HG03432 (cell line): ENCODE results near the gene MAN1A1.

Experiments
- ATAC-seq: cut with Tn5 transposase; IDR thresholded peaks from one replicate; pipeline ENCODE4 v1.9.1; 2021; ENCODE audit warnings: mild to moderate bottlenecking, moderate library complexity; ENCODE audit not compliant: unreplicated experiment

The MAN1A1 gene

DNA sequence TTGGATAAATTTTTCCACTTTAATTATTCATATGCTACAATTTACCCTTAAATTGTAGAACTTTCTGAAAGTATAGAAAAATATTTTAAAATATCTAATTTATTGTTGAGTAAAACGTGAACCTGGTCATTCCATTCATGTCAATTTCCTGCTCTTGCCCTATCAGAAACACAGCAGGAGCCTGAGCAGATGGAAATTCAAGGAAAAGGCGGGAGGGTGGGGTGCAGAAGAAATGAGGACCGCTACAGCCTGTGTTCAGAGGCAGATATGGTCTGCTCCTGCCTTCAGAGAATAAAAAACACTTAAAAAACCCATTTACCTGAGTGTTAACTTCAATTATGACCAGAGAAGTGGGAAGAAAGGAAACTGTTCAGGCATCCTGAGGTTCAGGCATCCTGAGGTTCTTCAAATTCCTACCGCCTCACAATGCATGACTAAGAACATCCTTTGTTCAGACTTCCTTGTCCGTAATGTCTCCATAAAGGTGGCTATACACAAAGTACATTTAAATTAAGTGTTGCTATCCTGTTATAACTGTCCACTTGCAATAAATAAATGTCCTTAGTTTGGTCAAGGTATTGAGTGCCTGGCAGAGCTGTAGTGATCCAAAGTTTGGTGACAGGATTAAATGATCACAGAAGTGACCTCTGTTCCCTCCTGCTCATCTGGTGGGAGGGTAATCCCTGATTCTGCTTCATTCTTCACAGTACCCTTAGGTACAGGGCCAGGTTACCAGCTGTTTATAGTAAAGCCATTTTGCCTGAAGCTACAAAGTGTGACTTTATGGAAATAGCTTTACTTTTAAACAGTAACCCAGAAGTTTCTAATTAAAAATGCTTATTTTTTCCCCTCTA, 109.1 kb downstream of the MAN1A1 start:
- ATAC-seq: peak; percentile 46

DNA sequence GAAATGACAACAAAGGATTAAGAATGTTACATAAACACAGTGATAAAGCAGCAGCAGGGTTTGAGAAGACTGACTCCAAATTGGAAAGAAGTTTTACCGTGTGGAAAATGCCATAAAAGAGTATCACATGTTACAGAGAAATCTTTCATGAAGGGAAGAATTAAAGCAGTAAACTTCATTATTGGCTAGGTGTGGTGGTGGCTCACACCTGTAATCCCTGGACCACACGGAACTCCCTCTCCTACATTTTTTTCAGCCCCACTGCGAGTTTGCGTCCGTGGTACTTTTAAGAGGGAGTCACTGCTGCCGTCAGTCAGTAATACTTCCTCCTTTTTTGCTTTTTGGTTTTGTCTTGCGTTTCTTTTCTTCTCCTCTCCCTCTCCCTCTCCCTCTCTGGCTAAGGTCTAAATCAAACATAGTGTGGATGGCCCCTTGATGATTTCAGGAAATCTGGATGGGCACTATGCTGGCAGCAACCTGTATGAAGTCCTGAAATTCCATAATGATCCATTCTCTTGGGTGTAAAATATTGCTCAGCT, 112.3 kb downstream of the MAN1A1 start:
- ATAC-seq: no peak

DNA sequence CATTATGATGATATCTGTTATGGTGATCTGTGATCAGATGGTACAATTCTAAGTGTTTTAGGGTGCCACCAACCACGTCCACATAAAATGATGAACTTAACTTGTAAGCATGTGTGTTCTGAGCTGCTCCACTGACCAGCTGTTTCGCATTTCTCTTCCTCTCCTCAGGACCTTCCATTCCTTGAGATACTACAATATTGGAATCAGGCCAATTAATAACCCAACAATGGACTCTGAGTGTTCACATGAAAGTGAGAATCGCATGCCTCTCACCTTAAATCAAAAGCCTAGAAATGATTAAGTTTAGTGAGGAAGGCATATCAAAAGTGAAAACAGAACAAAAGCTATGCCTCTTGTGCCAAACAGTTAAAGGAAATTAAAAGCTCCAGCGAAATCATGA, 114.6 kb downstream of the MAN1A1 start:
- ATAC-seq: no peak

DNA sequence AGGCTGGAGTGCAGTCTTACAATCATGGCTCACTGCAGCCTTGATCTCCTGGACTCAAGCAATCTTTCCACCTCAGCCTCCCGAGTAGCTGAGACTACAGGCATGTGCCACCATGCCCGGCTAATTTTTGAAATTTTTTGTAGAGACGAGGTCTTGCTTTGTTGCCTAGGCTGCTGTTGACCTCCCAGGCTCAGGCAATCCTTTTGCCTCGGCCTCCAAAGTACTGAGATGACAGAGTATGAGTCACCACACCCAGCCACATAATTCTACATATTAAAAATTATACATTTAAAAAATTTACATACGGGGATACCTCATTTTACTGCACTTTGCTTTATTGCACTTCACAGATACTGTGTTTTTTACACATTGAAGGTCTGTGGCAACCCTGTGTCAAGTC, 115.1 kb downstream of the MAN1A1 start:
- no peak for ATAC-seq

DNA sequence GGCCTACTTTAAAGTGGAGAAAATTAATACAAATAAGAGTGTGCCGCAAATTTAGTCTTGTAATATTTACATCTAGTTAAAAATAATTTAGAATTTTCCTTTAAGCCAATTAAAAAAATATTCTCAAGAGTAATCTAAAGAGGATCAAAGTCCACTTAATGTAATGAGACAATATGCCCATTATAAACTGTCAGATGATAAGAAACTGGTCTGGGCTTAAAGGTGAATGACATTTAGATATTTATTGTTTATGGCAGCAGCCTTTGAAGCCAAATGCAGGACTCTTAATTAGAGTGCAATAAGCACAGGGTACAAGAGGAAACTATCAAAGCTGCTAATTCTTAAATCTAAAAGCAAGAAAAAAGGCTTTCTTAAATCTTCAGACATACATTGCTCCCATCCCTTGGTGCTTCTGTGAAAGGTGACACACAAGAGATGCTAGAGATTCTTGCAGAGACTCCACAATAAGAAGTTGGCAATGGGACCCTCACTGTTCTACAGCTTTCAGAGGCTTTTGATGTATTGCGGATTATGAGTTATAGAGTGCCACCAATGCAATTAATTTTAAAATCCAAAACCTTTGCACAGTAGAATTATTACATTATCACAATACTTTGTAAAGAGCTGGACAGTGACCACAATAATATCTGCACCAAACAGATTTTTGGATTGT, 116.1 kb downstream of the MAN1A1 start:
- no peak for ATAC-seq

DNA sequence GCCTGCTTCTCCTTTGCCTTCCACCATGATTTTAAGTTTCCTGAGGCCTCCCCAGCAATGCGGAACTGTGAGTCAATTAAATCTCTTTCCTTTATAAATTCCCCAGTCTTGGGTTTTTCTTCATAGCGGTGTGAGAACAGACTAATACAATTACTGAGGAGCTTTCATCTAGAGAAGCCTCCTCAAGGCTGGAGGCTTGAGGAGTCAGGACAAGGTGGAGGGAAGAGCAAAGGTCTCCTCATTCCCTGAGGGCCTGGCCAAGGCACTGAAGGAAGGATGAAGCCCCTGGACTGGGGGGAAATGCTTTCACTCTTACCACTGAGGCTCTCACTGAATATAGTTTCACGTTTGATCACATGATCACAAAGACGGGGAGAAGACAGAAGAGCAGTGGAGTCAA, 118.2 kb downstream of the MAN1A1 start:
- ATAC-seq: no peak

DNA sequence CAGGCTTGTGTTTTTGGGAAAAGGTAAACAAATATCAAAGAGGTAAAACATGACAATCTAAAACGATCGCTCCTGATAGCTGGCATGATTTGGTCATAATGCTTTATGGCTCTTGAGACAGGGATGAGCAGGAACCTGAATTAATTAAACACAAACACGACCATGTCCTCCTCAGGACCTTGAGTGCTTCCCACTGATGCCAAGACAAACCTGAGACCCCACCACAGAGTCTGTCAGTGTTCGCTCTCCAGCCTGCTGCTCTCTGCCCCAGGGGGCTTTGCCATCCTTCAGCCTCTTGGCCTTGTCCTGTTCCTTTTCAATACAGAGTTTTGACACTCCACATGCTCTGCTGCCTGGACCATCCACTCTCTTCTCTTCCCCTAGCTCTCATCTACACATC, 119.4 kb downstream of the MAN1A1 start:
- ATAC-seq: no peak

DNA sequence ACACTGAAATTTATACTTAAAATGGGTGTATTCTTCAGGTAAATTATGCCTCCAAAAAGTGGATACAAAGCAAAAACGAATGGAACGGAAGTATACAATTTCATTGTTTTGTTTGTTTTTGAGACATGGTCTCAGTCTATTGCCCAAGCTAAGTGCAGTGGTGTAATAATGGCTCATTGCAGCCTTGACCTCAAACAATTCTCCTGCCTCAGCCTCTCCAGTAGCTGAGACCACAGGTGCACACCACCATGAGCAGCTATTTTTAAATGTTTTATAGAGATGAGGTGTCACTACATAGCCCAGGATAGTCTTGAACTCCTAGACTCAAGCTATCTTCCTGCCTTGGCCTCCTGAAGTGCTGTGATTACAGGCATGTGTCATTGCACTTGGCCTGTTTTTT, 122.2 kb downstream of the MAN1A1 start:
- ATAC-seq: no peak

DNA sequence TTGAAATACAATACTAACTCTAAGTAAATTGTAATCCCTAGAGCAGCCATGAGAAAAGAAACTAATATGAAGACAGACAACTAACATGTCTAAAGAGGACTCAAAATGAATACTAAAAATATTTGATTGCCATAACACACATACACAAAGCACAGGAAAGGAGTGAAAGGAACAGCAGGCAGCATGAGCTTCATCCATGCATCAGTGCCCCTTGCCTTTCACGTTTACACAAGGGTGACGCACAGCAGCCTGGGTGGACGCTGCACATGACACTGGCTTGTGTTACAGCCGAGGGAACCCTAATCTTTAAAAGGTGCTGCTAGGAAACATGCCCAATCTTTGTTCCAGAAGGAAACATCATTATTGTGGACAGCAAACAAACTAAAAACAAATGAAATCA, 123.5 kb downstream of the MAN1A1 start:
- no peak for ATAC-seq

DNA sequence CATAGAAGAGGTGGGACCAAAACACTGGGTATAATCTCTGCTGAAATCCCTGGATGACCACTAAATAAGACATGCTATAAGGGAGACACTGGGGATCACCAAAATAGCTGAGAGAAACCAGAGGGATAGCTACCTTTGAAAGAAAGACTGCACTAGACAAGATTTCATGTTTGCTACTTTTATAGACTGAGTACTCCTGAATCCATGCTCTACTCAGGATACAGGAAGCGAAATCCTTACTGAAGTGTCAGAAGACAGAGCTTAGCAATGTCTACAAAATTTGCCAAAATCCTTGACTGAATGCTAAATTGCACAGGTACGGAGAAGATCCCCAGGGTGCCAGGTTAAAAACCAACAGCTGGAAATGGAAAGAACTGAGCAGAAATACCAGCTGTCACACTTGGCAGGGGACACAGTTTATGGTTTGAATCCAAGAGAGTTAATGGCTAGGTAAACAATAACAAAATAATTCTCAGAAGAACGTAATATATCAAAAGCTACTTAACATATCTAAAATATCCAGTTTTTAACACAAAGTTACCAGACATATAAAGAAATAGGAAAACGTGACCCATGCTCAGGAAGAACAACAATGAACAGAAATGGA, 125.4 kb downstream of the MAN1A1 start:
- no peak for ATAC-seq

DNA sequence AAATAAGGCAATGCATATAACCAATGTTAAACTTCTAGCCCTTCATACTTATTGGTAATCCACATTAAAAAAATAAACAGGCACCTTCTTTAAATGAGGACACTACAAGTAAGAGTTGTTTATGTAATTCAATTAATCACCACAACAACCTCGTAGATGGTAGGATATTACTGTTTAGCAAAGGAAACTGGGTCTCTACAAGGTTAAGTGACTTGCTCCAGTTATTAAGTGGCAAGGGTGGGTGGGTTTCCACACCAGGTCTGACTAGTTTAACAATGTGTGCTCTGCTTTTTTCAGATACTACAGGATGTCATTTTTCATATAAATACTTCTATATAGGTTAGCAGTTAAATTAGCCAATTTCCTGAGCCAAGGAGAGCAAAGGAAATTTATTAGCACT, 129.1 kb downstream of the MAN1A1 start:
- no peak for ATAC-seq

DNA sequence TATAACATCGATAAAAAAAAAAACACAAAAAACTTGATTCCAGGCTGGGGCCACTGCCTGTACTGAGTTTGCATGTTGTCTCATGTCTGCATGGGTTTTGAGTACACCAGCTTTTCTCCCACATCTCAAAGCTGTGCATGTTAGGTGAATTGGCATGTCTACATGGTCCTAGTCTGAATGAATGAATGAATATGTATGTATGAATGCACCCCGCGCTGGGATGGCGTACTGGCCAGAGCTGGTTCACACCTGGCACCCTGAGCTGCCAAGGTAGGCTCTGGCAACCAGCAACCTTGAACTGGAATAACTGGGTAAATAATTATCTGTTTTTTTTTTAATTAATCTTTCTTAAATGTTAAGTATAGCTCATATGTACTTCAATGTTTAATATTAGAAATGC, 131.0 kb downstream of the MAN1A1 start:
- no peak for ATAC-seq

DNA sequence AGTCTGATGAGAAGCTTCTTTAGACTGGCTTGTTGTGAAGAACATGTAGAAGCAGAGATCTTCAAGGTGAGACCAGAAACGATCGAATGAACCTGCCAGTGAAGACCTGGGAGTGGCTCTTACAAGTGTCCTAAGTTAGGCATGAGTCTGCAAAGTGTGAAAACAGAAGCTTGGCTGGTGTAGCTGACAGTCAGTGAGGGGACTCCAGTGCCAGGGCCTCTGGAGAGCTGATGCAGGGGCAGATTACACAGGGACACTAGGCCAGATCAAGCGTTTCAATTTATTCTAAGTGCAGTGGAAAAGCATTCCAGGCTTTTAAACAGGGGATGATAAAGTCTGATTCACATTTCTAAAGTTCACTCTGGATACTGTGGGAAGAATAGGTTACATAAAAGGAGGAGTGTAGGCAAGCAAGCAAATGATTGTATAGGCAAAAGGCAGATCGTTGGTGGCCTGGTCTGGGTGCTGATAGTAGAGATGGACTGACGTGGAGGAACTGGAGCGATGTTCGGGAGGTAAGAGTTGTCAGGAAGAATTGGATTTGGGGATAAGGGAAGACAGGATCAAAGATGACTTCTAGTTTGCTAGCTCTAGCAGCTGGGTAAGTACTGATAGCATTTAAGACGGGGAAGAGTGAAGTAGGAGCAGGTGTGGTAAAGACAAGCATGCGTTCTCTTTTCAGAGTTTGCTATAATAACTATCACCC, 133.5 kb downstream of the MAN1A1 start:
- no peak for ATAC-seq

DNA sequence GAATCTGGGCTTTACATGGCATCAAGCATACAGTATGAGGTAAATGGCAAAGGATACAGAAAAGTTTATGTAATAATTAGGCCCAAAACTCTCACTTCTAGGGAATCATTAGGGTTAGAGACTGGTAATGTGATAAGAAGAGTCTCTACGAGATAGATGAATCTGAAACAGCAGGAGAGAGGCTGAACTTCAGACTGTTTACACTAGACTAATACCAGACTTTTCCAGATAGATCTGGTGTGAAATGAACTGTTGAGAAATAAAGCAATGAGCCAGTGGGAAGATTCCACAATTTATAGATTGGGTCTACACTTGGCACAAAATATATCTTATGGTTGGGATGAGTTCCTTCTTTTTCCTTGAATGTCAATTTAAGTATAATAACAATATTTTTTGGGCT, 134.3 kb downstream of the MAN1A1 start:
- no peak for ATAC-seq

DNA sequence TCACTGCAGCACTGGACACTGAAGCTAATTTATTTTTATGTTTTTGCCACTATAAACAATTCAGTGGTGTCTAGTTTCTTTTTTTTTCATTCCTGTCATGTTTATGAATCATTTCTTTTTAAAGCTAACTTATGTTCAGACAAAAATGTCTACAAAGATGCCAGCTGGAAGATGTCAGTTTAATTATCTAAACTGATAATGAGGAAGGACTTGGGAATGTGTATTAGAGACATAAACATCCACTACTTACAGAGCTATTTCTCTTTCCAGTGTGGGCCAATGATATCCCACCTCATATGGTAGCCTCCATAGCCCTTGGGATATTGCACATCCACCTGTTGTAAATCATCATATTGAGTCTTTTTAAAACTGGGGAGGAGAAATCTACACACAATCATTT, 139.0 kb downstream of the MAN1A1 start:
- no peak for ATAC-seq

DNA sequence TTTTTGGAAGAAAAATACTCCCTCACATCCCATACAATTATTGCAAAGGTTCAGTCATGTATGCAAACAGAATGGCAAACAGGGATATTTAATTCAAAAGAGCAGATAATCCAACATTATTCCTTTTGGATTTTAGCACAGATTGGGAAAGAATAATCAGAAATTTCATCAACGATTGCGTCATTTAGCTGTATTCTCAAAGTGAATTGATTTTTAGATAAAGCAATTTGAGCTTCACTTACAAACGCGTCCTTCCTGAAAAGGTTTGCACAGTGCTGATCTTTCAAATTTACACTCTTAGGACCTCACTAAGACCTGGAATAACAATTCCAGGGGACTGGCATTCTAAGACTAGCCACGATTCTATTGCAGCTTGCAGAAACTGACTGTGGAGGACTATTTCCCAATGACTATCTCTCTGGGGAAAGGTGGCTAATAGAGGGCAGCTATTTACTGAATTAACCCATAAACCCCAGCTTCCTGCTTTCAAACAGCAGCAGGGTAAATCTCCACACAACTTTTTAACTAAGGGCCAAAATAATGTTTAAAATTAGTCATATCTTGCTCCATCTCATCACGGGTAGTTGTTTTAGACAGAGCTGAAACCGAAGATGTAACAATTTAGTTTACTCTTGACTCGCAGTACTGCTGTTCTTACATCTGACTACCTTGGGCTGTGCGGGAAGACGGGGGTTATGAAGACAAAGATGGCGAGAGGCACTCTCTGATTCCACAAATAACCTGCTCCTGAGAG, 139.9 kb downstream of the MAN1A1 start:
- ATAC-seq: peak; percentile 36

DNA sequence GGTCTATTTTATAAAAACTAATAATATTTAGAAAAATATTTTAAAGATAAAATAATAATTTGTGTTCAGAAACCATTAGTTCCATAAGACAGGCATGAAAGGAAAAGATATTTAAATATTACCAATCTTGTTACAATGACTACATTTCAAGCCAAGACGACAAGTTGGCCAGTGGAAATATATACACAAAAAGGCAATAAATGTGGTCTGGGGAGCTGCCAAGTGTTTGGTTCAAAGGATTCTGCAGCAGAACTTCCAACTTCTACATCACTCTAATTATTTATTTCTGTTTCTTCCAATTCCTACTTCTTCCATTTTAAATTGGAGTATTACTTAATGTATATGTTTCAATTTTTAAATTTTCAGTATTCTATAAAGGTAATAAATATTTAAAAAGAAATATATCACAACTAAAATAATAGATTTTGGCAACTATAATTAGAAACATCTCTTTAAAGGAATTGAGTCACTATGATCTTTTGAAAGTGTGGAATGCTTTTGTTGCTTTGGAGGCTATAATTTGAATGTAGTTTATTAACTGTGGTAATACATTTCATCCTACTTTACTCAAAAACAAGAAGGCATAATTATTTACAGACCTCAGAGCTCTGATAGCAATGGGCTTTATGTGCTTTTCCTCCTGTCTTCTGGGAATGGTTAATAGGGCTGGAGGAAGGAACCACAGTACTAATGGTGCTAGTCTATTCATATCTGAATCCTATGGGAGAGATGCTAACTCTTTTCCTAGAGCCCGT, 141.4 kb downstream of the MAN1A1 start:
- ATAC-seq: no peak

DNA sequence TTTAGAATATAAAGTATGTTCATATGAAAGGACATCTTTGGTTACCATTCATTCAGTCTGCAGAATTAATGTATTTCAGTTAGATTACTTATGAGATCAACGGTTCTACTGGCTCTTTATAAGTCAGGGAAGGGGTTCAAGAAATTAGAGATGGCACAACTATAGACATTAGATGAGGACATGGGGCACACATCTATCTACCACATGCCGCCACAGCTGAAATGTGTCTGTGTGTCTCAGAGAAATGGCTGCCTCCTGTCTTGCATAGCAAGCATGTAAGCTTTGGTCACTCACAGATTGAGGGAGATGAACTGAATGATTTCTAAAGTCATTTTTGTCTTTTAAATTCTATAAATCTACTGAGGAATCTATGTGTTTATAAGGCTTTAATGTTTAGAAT, 142.2 kb downstream of the MAN1A1 start:
- ATAC-seq: no peak

DNA sequence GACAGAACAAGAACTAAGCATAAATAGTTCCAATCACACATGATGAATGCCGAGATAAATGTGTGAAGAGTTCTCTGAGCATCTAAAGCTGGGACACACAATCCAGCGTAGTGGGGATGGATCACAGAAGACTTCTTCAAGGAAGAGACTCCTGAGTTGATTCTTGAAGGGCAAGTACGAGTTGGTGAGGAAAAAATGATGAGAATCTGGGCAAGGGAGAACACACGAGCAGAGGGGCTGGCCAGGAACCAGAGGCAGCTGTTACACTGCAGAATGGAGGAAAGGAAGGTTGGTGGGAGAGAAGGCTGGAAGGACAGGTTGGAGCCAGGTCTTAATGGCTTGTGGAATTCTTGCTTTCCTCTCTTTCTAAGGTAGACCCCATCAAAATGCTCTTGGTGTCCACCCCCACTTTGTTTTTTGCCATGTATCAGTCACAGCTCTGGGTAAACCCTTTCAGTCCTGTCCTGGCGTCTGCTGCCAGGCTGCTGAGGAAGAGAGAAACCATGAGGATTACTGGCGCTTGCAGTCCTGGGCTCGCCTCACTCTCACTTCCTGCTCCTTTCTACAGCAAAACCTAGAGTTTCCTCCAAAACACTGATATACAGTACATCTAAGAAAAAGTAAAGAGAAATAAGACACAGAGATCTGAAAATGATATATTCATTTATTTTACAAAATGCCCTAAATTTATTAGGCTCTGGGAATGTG, 143.5 kb downstream of the MAN1A1 start:
- ATAC-seq: peak; percentile 91
